DOHH2 (cell line): Measurements from ENCODE around the gene KNDC1.

Experiments
- H3F3A ChIP-seq: fragments of 200-600 bp; sonication (generic), shearing (Covaris generic); 2 replicates; pipeline ENCODE4 v1.6.0; 2016; ENCODE audit warnings: antibody characterized with exemption, mild to moderate bottlenecking; ENCODE audit not compliant: control insufficient read depth, insufficient read depth
- H3K27ac ChIP-seq: fragments of 200-600 bp; sonication (generic); 2 replicates; pipeline ENCODE4 v1.5.1; 2014; ENCODE audit warnings: low read depth, mild to moderate bottlenecking, low read length, moderate library complexity
- H3K27me3 ChIP-seq: fragments of 200-600 bp; sonication (generic); 2 replicates; pipeline ENCODE4 v1.6.1; 2014; ENCODE audit warnings: mild to moderate bottlenecking, low read length, mixed read lengths; ENCODE audit not compliant: control insufficient read depth
- H3K36me3 ChIP-seq: fragments of 200-600 bp; sonication (generic); 2 replicates; pipeline ENCODE4 v1.6.1; 2014; ENCODE audit warnings: mild to moderate bottlenecking, low read length, moderate library complexity, mixed read lengths; ENCODE audit not compliant: control insufficient read depth
- H3K4me1 ChIP-seq: fragments of 200-600 bp; sonication (generic); 2 replicates; pipeline ENCODE4 v1.6.1; 2014; ENCODE audit warnings: mild to moderate bottlenecking, low read length, mixed read lengths; ENCODE audit not compliant: control insufficient read depth
- H3K4me2 ChIP-seq: fragments of 200-600 bp; sonication (generic); 2 replicates; pipeline ENCODE4 v1.6.0; 2014; ENCODE audit warnings: mild to moderate bottlenecking, low read length, moderate library complexity
- H3K4me3 ChIP-seq: fragments of 200-600 bp; sonication (generic); 2 replicates; pipeline ENCODE4 v1.5.1; 2014; ENCODE audit warnings: mild to moderate bottlenecking, low read length, mixed read lengths
- H3K79me2 ChIP-seq: fragments of 200-600 bp; sonication (generic); 2 replicates; pipeline ENCODE4 v1.6.1; 2014; ENCODE audit warnings: mild to moderate bottlenecking, low read length, mixed read lengths; ENCODE audit not compliant: control insufficient read depth
- H3K9me2 ChIP-seq: fragments of 200-600 bp; sonication (generic); replicated peaks from 2 replicates; pipeline ENCODE4 v1.6.1; 2014; ENCODE audit warnings: mild to moderate bottlenecking, low read length, mixed read lengths; ENCODE audit not compliant: control insufficient read depth
- H3K9me3 ChIP-seq: fragments of 200-600 bp; sonication (generic); 2 replicates; pipeline ENCODE4 v1.6.1; 2014; ENCODE audit warnings: antibody characterized with exemption, low read length, mixed read lengths; ENCODE audit not compliant: control insufficient read depth, insufficient read depth
- H4K20me1 ChIP-seq: fragments of 200-600 bp; sonication (generic); 2 replicates; pipeline ENCODE4 v1.6.0; 2014; ENCODE audit warnings: low read depth, mild to moderate bottlenecking, antibody characterized with exemption, low read length, moderate library complexity; ENCODE audit not compliant: control insufficient read depth, insufficient read depth
- CTCF ChIP-seq: fragments of 200-600 bp; sonication (generic); IDR thresholded peaks from one replicate; pipeline ENCODE4 v1.5.1; 2014; ENCODE audit warnings: antibody characterized with exemption, mild to moderate bottlenecking, low read depth, low read length; ENCODE audit not compliant: poor library complexity, severe bottlenecking
- EZH2phosphoT487 ChIP-seq: fragments of 200-600 bp; sonication (generic); IDR thresholded peaks from 2 replicates; pipeline ENCODE4 v1.6.1; 2017; ENCODE audit warnings: borderline replicate concordance, mild to moderate bottlenecking, antibody characterized with exemption, low read length, moderate library complexity, mixed read lengths

The KNDC1 gene

GRCh38 chr10:133197786-133198185 lies 37.8 kb downstream of the KNDC1 start:
- TF ChIP-seq CTCF = no peak
- Histone ChIP-seq H3K9me2 (no peaks in the 10 kb centered on the region), H3K27me3 (no peaks in the 10 kb centered on the region), H3K9me3 (peaks cover 6% of the 10 kb centered on the region; the same call in 1 of the 2 replicates), H4K20me1 (no peaks in the 10 kb centered on the region), H3K4me1 (no peaks in the 10 kb centered on the region), H3K27ac (no peak overlapping the region), H3K79me2 (no peaks in the 10 kb centered on the region), H3K36me3 (no peaks in the 10 kb centered on the region), H3K4me2 (no peak overlapping the region), H3F3A (no peaks in the 10 kb centered on the region), H3K4me3 (no peak overlapping the region)

GRCh38 chr10:133198206-133198605 lies 38.2 kb downstream of the KNDC1 start:
- no peak overlapping the region for H3K4me3 ChIP-seq
- no peaks in the 10 kb centered on the region for H3F3A ChIP-seq
- H3K4me1 ChIP-seq = no peaks in the 10 kb centered on the region
- no peak overlapping the region for H3K27ac ChIP-seq
- no peaks in the 10 kb centered on the region for H3K36me3 ChIP-seq
- TF ChIP-seq CTCF (no peak), EZH2phosphoT487 (no peak)
- no peaks in the 10 kb centered on the region for H3K27me3 ChIP-seq
- no peak overlapping the region for H3K4me2 ChIP-seq
- no peaks in the 10 kb centered on the region for H3K9me2 ChIP-seq
- no peaks in the 10 kb centered on the region for H4K20me1 ChIP-seq
- H3K79me2 ChIP-seq = no peaks in the 10 kb centered on the region
- H3K9me3 ChIP-seq = peaks cover 6% of the 10 kb centered on the region; the same call in 1 of the 2 replicates

GRCh38 chr10:133198621-133199487 lies 38.8 kb downstream of the KNDC1 start:
- no peak for TF ChIP-seq EZH2phosphoT487
- no peak for TF ChIP-seq CTCF
- Histone ChIP-seq H3K9me2 (no peaks in the 10 kb centered on the region), H3K4me1 (no peaks in the 10 kb centered on the region)

More at GRCh38 chr10:133198621-133199487, 38.8 kb downstream of the KNDC1 start:
- Histone ChIP-seq H3K27me3 (no peaks in the 10 kb centered on the region), H3F3A (no peaks in the 10 kb centered on the region), H4K20me1 (no peaks in the 10 kb centered on the region), H3K36me3 (no peaks in the 10 kb centered on the region), H3K9me3 (peaks cover 9% of the 10 kb centered on the region; the same call in 1 of the 2 replicates), H3K4me2 (no peak overlapping the region), H3K79me2 (no peaks in the 10 kb centered on the region), H3K4me3 (no peak overlapping the region), H3K27ac (no peak overlapping the region)
